Endometrium (tissue), 2 donors: Measurements from ENCODE around the gene ZP3.
"Not testable (repeated sequence)": the region's sequence is repeated elsewhere in the genome, so short reads cannot be mapped to it uniquely, and the experiment has no call there.

Source experiments
- FAIRE-seq: peaks from 2 replicates; lab custom pipeline; 2012; peaks lifted over from hg19 to GRCh38; lab: Jason Lieb, UNC
- donor health status: control.
- donor health status: control.

Gene ZP3

DNA sequence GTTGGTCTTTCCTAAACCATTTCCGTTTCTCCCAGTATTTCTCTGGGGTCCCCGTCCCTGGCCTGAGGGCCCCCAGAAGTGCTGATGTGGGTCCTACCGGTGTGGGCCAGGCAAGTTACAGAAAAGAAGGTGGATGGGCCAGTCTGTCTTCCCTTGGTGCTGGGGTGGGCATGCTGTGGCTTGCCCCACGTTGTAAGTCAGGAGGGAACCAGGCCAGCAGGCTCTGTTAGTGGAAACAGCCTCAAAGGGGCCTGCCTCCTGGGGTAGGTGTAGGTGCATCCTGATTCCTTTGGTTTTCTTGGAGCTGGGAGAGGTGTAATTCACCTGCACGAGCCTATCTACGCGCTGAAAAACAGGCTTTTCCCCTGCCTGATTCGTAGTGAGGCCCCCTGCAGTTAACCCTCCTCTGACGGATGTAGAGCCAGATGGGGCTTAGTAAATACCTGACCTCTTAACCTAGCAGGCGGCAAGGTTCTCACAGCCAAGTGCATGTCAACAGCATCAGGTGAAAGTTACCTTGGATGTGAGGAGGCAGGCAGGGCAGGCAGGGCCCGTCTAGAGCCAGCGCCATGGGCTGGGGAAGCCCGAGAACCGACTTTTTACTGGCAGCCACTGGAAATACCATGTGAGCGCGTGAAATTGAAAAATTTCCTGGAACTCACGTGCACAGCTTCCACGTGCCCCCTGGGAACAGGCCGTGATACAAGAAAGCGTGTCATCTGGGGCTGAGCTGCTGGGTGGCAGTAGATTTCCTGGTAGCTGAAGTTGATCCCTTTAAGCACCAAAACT is 61.3 kb downstream of the ZP3 start:
- FAIRE-seq = not testable (repeated sequence)

DNA sequence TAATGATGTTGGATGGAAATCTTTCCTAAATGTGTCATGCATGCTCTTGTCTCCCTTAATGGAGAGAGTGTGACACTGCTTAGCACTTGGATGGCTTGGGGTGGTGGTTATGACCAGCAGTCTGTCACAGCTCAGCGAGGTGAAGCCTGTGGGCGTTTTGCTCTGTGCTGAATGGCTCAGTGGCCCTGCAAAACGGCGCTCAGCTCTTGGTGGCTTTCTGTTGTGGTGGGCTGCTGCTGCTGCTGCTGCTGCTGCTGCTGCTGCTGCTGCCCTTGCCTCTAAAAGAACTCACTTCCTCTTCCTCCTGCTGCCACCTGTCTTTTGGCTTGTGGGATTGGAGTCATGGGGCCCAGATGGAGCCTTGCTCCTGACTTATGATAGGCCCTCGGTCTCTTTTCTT is 61.9 kb downstream of the ZP3 start:
- FAIRE-seq = not testable (repeated sequence)

DNA sequence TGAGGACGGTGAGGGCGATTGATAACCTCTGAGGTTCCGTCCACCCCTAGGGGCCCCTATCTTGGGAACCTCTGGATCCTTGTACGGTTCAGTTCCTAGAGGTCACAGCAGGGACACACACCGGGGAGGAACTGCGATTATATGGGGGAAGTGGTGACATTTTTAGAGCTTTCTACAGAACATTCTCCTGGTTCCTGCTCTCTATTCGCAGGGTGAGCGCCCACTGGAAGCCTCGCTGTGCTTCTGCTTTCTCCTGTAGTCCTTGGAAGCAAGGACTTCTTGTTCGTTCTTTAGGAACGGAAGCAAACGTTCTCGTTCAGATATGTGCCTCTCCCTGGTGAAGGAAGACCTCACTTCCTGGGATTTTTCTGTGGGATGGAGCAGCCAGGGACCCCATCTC is 63.2 kb downstream of the ZP3 start:
- not testable (repeated sequence) for FAIRE-seq
